Measurements from ENCODE around the gene NUP210.

The NUP210 gene

DNA sequence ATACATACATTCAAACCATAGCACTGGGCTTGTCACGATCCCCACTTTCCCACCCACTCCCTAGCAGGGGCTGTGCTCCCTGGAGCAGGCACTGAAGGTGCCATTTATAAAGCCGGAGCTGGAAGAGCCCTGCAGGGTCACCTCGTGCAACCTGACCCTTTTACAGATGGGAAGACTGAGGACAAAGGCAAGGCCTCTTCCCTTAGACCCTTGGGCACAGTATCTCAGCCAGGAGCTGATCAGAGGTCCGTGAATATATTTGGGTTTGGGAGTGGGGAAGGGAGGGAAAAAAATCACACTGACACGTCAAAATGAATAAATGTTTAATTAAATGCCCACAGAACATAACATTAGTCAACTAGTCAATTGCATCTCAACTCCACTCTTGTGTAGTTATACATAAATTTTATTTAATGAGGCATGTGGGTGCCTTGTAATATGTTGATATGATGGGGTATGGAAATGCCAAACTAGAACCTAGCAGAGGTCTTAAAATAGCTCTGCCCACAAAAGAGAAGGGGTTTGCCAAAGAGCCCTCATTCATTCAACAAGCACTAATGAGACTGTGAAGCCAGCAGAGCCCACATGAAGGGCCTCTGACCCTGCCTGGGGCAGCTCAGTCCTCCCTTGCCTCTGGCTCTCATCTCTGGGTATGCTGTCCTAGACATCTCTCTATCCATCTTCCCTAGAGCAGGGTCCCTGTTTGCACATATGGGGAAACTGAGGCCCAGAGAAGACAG is 119.4 kb downstream of the NUP210 start:
- no peak overlapping the region for H3K4me3 ChIP-seq (ENCODE audit: low read length)
- TF ChIP-seq, protein P1, sequence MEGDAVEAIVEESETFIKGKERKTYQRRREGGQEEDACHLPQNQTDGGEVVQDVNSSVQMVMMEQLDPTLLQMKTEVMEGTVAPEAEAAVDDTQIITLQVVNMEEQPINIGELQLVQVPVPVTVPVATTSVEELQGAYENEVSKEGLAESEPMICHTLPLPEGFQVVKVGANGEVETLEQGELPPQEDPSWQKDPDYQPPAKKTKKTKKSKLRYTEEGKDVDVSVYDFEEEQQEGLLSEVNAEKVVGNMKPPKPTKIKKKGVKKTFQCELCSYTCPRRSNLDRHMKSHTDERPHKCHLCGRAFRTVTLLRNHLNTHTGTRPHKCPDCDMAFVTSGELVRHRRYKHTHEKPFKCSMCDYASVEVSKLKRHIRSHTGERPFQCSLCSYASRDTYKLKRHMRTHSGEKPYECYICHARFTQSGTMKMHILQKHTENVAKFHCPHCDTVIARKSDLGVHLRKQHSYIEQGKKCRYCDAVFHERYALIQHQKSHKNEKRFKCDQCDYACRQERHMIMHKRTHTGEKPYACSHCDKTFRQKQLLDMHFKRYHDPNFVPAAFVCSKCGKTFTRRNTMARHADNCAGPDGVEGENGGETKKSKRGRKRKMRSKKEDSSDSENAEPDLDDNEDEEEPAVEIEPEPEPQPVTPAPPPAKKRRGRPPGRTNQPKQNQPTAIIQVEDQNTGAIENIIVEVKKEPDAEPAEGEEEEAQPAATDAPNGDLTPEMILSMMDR (conservative IDR thresholded peaks at IDR 0.05; ENCODE audit: low read length) = no peak
- no peak for DNase-seq (ENCODE audit: low read depth)

DNA sequence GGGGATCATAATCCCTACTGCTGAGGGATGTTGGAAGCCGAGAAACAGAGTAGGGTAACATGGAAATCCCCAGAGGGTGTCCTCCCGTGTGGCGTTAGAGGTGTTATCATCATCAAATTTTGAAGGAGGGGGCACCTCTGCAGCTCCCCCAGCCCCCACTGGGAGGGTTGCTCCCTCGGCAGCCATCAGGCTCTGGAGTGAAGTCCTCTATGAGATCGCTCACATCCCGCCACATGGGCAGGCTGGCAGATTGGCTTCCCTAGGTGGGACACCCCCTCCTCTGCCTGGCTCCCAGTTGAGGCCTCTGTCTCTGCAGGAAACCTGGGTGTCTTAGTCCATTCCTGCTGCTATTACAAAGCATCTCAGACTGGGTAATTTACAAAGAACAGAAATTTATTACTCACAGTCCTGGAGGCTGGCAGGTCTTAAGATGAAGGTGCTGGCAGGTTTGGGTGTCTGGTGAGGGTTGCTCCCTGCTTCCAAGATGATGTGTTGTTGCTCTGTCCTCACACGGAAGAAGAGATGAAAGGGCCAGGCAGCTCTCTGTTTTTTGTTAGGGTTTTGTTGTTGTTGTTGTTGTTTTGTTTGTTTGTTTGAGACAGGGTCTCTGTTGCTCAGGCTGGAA is 120.5 kb downstream of the NUP210 start:
- no peak overlapping the region for H3K4me3 ChIP-seq (ENCODE audit: low read length)
- no peak for DNase-seq (ENCODE audit: low read depth)
- TF ChIP-seq, protein P1 (conservative IDR thresholded peaks at IDR 0.05; ENCODE audit: low read length) = no peak

DNA sequence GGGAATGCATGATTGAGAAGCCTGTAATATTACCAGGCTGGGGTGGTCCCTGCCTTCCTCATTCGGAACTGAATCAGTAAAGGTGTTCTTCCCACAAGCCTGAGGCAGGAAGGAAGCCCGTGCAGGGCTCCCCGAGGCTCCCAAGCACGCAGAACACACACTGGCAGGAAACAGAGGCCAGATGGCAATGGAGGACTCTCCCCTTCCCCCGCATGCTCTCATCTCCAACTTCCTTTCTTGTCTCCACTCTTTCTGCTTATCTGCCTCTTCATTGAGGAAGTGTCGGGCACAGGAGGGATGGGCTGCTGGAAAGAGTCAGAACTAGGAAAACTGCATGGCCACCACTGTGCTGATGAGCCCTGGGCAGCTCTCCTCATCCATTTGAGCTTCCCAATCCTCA is 123.5 kb downstream of the NUP210 start:
- DNase-seq (ENCODE audit: low read depth) = no peak

GRCh38 chr3:13294442-13295351 is 125.4 kb downstream of the NUP210 start:
- H3K4me3 ChIP-seq (ENCODE audit: low read length) = no peak overlapping the region
- TF ChIP-seq, protein P1 (conservative IDR thresholded peaks at IDR 0.05; ENCODE audit: low read length) = no peak
- DNase-seq (ENCODE audit: low read depth) = no peak

More for the DNA sequence above, 123.5 kb downstream of the NUP210 start:
- TF ChIP-seq, protein P1 (conservative IDR thresholded peaks at IDR 0.05; ENCODE audit: low read length) = no peak
- H3K4me3 ChIP-seq (ENCODE audit: low read length) = no peak overlapping the region

GRCh38 chr3:13292375-13292774 is 127.7 kb downstream of the NUP210 start:
- no peak for DNase-seq (ENCODE audit: low read depth)
- no peak overlapping the region for H3K4me3 ChIP-seq (ENCODE audit: low read length)
- TF ChIP-seq, protein P1 (conservative IDR thresholded peaks at IDR 0.05; ENCODE audit: low read length) = no peak

DNA sequence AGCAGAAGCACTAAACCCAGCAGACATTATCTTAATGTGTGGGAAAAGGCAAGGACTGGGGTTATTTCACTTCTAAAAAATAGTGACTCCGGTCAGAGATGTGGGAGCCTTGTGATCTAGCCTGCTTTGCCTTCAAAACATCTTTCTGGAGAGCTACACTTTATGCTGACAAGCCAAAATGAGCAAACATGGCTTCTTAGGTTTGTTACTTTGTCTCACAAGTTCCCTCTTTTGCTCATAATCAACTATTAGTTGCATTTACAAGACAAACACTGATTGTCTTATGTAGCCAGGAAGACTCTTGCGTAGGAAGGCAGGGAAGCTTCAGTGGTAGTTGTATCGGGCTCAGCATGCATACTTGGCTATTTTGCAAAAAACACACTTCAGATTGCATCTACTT is 129.2 kb downstream of the NUP210 start:
- DNase-seq (ENCODE audit: low read depth) = no peak
- H3K4me3 ChIP-seq (ENCODE audit: low read length) = no peak overlapping the region
- TF ChIP-seq, protein P1 (conservative IDR thresholded peaks at IDR 0.05; ENCODE audit: low read length) = no peak

Data from AG10803 (cell line).